Measurements from ENCODE around the gene CD1D.
"Not testable (repeated sequence)": the region's sequence is repeated elsewhere in the genome, so short reads cannot be mapped to it uniquely, and the experiment has no call there.

The CD1D gene

GRCh38 chr1:158189624-158190023, 8.9 kb downstream of the CD1D start:
- Histone ChIP-seq H3K9me3 (ENCODE audit: control insufficient read depth in 2 of 2, low read length in 2 of 2) (no peaks in the 10 kb centered on the region), H3K4me1 (ENCODE audit: control insufficient read depth in 2 of 2, insufficient read depth in 2 of 2, low read length in 2 of 2) (no peaks in the 10 kb centered on the region), H3K9ac (ENCODE audit: low read depth in 1 of 2, low read length in 2 of 2) (no peak overlapping the region), H3K27me3 (ENCODE audit: control insufficient read depth in 2 of 2, insufficient read depth in 2 of 2, low read length in 2 of 2) (peaks cover 0 to 4% of the 10 kb centered on the region in 2 donors), H3K27ac (ENCODE audit: low read depth in 2 of 2, low read length in 2 of 2) (no peak overlapping the region), H3K36me3 (ENCODE audit: control insufficient read depth in 2 of 2, insufficient read depth in 2 of 2, low read length in 2 of 2) (no peaks in the 10 kb centered on the region), H3K4me3 (ENCODE audit: low read length in 2 of 2) (no peak overlapping the region)

DNA sequence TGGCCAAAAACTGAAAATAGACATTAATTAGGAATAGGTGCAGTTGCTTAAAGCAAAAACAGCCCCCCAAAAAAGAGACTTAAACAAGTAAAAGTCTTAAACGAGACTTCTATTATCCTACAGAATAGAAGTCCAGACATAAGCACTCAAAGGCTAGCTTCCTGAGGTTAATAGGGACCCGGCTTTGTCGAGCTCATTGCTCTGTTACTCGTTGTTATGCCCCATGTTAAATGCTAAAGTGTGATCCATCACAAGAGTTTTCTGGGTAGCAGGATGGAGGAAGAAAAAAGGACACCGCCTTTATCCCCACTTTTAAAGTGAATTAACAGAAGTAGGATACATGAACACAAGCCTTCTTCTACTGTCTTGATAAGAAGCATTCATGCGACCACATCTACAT, 10.6 kb downstream of the CD1D start:
- H3K27ac ChIP-seq (ENCODE audit: low read depth in 2 of 2, low read length in 2 of 2), result no peak overlapping the region
- H3K9me3 ChIP-seq (ENCODE audit: control insufficient read depth in 2 of 2, low read length in 2 of 2), result no peaks in the 10 kb centered on the region
- H3K27me3 ChIP-seq (ENCODE audit: control insufficient read depth in 2 of 2, insufficient read depth in 2 of 2, low read length in 2 of 2), result peaks cover 0 to 4% of the 10 kb centered on the region in 2 donors

DNA sequence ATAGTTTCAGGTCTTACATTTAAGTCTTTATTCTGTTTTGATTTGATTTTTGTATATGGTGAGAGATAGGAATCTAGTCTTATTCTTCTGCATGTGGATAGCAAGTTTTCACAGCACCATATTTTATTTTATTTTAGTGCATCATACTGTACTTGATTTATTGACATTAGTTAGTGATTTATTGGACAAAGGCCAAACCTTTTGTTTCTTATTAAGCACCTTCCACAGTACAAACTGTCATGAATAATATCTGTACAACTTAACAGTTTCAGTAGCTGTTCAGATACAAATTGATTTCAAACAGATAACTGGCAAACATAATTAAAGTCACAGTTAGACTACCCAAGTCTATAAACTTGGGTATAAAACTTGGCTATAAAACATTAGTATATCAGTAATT, 15.8 kb downstream of the CD1D start:
- H3K4me1 ChIP-seq (ENCODE audit: control insufficient read depth in 2 of 2, insufficient read depth in 2 of 2, low read length in 2 of 2), result no peaks in the 10 kb centered on the region
- no peak overlapping the region for H3K27ac ChIP-seq (ENCODE audit: low read depth in 2 of 2, low read length in 2 of 2)
- H3K9ac ChIP-seq (ENCODE audit: low read depth in 1 of 2, low read length in 2 of 2), result no peak overlapping the region
- peaks cover 0 to under 1% of the 10 kb centered on the region in 2 donors for H3K27me3 ChIP-seq (ENCODE audit: control insufficient read depth in 2 of 2, insufficient read depth in 2 of 2, low read length in 2 of 2)
- no peak overlapping the region for H3K4me3 ChIP-seq (ENCODE audit: low read length in 2 of 2)
- no peaks in the 10 kb centered on the region for H3K36me3 ChIP-seq (ENCODE audit: control insufficient read depth in 2 of 2, insufficient read depth in 2 of 2, low read length in 2 of 2)
- no peaks in the 10 kb centered on the region for H3K9me3 ChIP-seq (ENCODE audit: control insufficient read depth in 2 of 2, low read length in 2 of 2)

More for the DNA sequence above, 10.6 kb downstream of the CD1D start:
- Histone ChIP-seq H3K4me3 (ENCODE audit: low read length in 2 of 2) (no peak overlapping the region), H3K36me3 (ENCODE audit: control insufficient read depth in 2 of 2, insufficient read depth in 2 of 2, low read length in 2 of 2) (no peaks in the 10 kb centered on the region), H3K9ac (ENCODE audit: low read depth in 1 of 2, low read length in 2 of 2) (no peak overlapping the region), H3K4me1 (ENCODE audit: control insufficient read depth in 2 of 2, insufficient read depth in 2 of 2, low read length in 2 of 2) (no peaks in the 10 kb centered on the region)

- no peak overlapping the region for H3K4me3 ChIP-seq (ENCODE audit: low read length in 2 of 2)
- H3K4me1 ChIP-seq (ENCODE audit: control insufficient read depth in 2 of 2, insufficient read depth in 2 of 2, low read length in 2 of 2), result no peaks in the 10 kb centered on the region
- H3K27me3 ChIP-seq (ENCODE audit: control insufficient read depth in 2 of 2, insufficient read depth in 2 of 2, low read length in 2 of 2), result no peaks in the 10 kb centered on the region
- H3K27ac ChIP-seq (ENCODE audit: low read depth in 2 of 2, low read length in 2 of 2), result no peak overlapping the region
- H3K9me3 ChIP-seq (ENCODE audit: control insufficient read depth in 2 of 2, low read length in 2 of 2), result no peaks in the 10 kb centered on the region
- no peak overlapping the region for H3K9ac ChIP-seq (ENCODE audit: low read depth in 1 of 2, low read length in 2 of 2)
- no peaks in the 10 kb centered on the region for H3K36me3 ChIP-seq (ENCODE audit: control insufficient read depth in 2 of 2, insufficient read depth in 2 of 2, low read length in 2 of 2)
Measured at GRCh38 chr1:158199849-158200248, 19.2 kb downstream of the CD1D start.

GRCh38 chr1:158200527-158200926, 19.8 kb downstream of the CD1D start:
- Histone ChIP-seq H3K4me1 (ENCODE audit: control insufficient read depth in 2 of 2, insufficient read depth in 2 of 2, low read length in 2 of 2) (no peaks in the 10 kb centered on the region), H3K4me3 (ENCODE audit: low read length in 2 of 2) (no peak overlapping the region), H3K27ac (ENCODE audit: low read depth in 2 of 2, low read length in 2 of 2) (no peak overlapping the region), H3K36me3 (ENCODE audit: control insufficient read depth in 2 of 2, insufficient read depth in 2 of 2, low read length in 2 of 2) (no peaks in the 10 kb centered on the region), H3K9ac (ENCODE audit: low read depth in 1 of 2, low read length in 2 of 2) (no peak overlapping the region), H3K9me3 (ENCODE audit: control insufficient read depth in 2 of 2, low read length in 2 of 2) (no peaks in the 10 kb centered on the region), H3K27me3 (ENCODE audit: control insufficient read depth in 2 of 2, insufficient read depth in 2 of 2, low read length in 2 of 2) (no peaks in the 10 kb centered on the region)

DNA sequence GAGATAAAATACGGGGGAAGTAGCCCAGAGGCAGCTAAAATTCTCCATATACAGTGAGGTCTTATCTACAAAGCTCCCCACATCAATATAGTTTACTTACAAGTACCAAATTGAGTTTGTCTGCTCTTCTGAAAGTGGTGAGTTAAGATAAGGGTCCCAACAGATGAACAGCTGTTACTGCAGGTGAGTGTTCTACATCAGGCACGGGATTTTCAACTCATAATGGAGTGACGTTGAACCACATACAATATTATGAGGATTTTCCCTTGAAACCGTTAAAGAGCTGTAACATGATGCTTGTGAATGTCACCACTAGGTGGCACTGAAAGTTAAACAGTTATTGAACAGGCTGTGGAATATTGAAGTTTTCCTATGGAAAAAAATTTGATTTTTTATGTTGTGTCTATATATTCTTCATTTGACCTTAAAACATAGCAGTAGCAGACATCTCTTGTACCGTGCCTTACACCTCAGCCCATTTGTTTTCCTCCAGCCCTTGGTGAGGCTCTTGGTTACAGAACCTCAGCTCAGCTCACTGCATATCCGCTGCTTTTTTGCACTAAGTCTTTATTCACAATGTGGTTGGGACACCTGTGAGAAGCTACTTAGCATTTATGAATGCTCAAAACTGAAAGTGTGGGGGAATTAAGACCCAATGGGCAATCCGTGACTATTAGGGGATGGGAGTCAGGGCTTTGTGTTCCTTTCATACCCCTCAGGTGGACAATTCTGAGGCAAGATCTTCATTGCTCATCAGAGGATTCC, 23.2 kb downstream of the CD1D start:
- Histone ChIP-seq H3K27ac (ENCODE audit: low read depth in 2 of 2, low read length in 2 of 2) (no peak overlapping the region), H3K9ac (ENCODE audit: low read depth in 1 of 2, low read length in 2 of 2) (no peak overlapping the region), H3K4me3 (ENCODE audit: low read length in 2 of 2) (no peak overlapping the region), H3K27me3 (ENCODE audit: control insufficient read depth in 2 of 2, insufficient read depth in 2 of 2, low read length in 2 of 2) (no peaks in the 10 kb centered on the region), H3K36me3 (ENCODE audit: control insufficient read depth in 2 of 2, insufficient read depth in 2 of 2, low read length in 2 of 2) (no peaks in the 10 kb centered on the region), H3K9me3 (ENCODE audit: control insufficient read depth in 2 of 2, low read length in 2 of 2) (no peaks in the 10 kb centered on the region), H3K4me1 (ENCODE audit: control insufficient read depth in 2 of 2, insufficient read depth in 2 of 2, low read length in 2 of 2) (no peaks in the 10 kb centered on the region)

- no peaks in the 10 kb centered on the region for H3K9me3 ChIP-seq (ENCODE audit: control insufficient read depth in 2 of 2, low read length in 2 of 2)
- no peaks in the 10 kb centered on the region for H3K27me3 ChIP-seq (ENCODE audit: control insufficient read depth in 2 of 2, insufficient read depth in 2 of 2, low read length in 2 of 2)
- no peaks in the 10 kb centered on the region for H3K36me3 ChIP-seq (ENCODE audit: control insufficient read depth in 2 of 2, insufficient read depth in 2 of 2, low read length in 2 of 2)
- no peaks in the 10 kb centered on the region for H3K4me1 ChIP-seq (ENCODE audit: control insufficient read depth in 2 of 2, insufficient read depth in 2 of 2, low read length in 2 of 2)
- H3K4me3 ChIP-seq (ENCODE audit: low read length in 2 of 2), result no peak overlapping the region
- no peak overlapping the region for H3K9ac ChIP-seq (ENCODE audit: low read depth in 1 of 2, low read length in 2 of 2)
- H3K27ac ChIP-seq (ENCODE audit: low read depth in 2 of 2, low read length in 2 of 2), result no peak overlapping the region
Measured at GRCh38 chr1:158204458-158204827, 23.7 kb downstream of the CD1D start.

DNA sequence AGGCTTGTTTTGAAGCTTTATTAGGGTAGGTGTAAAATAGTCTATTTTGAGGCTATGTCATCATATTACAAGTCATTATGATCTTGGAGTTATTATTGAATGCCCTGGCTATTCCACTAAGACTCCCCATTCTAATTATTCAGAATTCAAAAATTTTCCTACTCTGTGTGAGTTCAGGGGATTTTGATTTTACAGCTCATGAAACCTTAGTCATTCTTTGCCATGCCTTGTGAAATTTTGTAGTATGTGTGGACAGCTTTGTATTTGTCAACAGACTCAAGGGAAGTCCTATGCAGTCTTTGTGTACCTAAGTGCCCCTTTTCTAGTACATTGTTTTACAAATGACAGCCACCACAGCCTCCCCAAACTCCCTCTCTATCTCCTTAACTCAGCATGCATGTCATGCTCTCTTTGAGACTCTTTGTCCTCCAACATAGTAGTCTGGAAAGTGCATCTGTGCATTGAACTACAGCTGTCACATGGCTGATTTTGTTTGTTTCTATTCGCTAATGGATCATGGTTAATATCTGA, 28.0 kb downstream of the CD1D start:
- H3K27ac ChIP-seq (ENCODE audit: low read depth in 2 of 2, low read length in 2 of 2), result no peak overlapping the region
- H3K9me3 ChIP-seq (ENCODE audit: control insufficient read depth in 2 of 2, low read length in 2 of 2), result no peaks in the 10 kb centered on the region
- no peak overlapping the region for H3K4me3 ChIP-seq (ENCODE audit: low read length in 2 of 2)
- H3K27me3 ChIP-seq (ENCODE audit: control insufficient read depth in 2 of 2, insufficient read depth in 2 of 2, low read length in 2 of 2), result peaks cover 0 to 3% of the 10 kb centered on the region in 2 donors
- no peaks in the 10 kb centered on the region for H3K36me3 ChIP-seq (ENCODE audit: control insufficient read depth in 2 of 2, insufficient read depth in 2 of 2, low read length in 2 of 2)
- H3K4me1 ChIP-seq (ENCODE audit: control insufficient read depth in 2 of 2, insufficient read depth in 2 of 2, low read length in 2 of 2), result no peaks in the 10 kb centered on the region
- H3K9ac ChIP-seq (ENCODE audit: low read depth in 1 of 2, low read length in 2 of 2), result no peak overlapping the region

- H3K27ac ChIP-seq (ENCODE audit: low read depth in 2 of 2, low read length in 2 of 2), result no peak overlapping the region
Measured at GRCh38 chr1:158212320-158212719, 31.6 kb downstream of the CD1D start.

GRCh38 chr1:158223445-158223844, 42.8 kb downstream of the CD1D start:
- H3K27me3 ChIP-seq (ENCODE audit: control insufficient read depth in 2 of 2, insufficient read depth in 2 of 2, low read length in 2 of 2); H3K36me3 ChIP-seq (ENCODE audit: control insufficient read depth in 2 of 2, insufficient read depth in 2 of 2, low read length in 2 of 2); H3K4me3 ChIP-seq (ENCODE audit: low read length in 2 of 2); H3K9ac ChIP-seq (ENCODE audit: low read depth in 1 of 2, low read length in 2 of 2); H3K27ac ChIP-seq (ENCODE audit: low read depth in 2 of 2, low read length in 2 of 2); H3K4me1 ChIP-seq (ENCODE audit: control insufficient read depth in 2 of 2, insufficient read depth in 2 of 2, low read length in 2 of 2); H3K9me3 ChIP-seq (ENCODE audit: control insufficient read depth in 2 of 2, low read length in 2 of 2): not testable (repeated sequence)

More at GRCh38 chr1:158212320-158212719, 31.6 kb downstream of the CD1D start:
- no peaks in the 10 kb centered on the region for H3K36me3 ChIP-seq (ENCODE audit: control insufficient read depth in 2 of 2, insufficient read depth in 2 of 2, low read length in 2 of 2)
- H3K27me3 ChIP-seq (ENCODE audit: control insufficient read depth in 2 of 2, insufficient read depth in 2 of 2, low read length in 2 of 2), result peaks cover 0 to 3% of the 10 kb centered on the region in 2 donors
- H3K4me1 ChIP-seq (ENCODE audit: control insufficient read depth in 2 of 2, insufficient read depth in 2 of 2, low read length in 2 of 2), result no peaks in the 10 kb centered on the region
- H3K9ac ChIP-seq (ENCODE audit: low read depth in 1 of 2, low read length in 2 of 2), result no peak overlapping the region
- no peaks in the 10 kb centered on the region for H3K9me3 ChIP-seq (ENCODE audit: control insufficient read depth in 2 of 2, low read length in 2 of 2)
- H3K4me3 ChIP-seq (ENCODE audit: low read length in 2 of 2), result no peak overlapping the region

Measured in mucosa of rectum (tissue), 2 donors.